Activated naive CD4-positive, alpha-beta T cell treated with anti-CD3 and anti-CD28 coated beads for 36 hours (primary cell): ENCODE results near the gene TMEM232. TPM values are rescaled to one million over a fixed set of nuclear protein-coding genes. Genes with fewer than 3 reads are reported as not detected.

Experiments used
- CTCF ChIA-PET: fragments of 350-600 bp; sonication (Branson Sonifier 250); formaldehyde crosslinking; loops from one replicate; lab custom pipeline; 2021; ENCODE audit warnings: antibody characterized with exemption; lab: Charles Lee
- DNase-seq: peaks from one replicate; pipeline ENCODE4 v3.0.0-alpha.2; 2020
- H3K27ac Mint-ChIP-seq: one replicate; pipeline ENCODE4 v1.8.0; 2021; ENCODE audit warnings: mild to moderate bottlenecking, mixed read lengths
- H3K27me3 Mint-ChIP-seq: one replicate; pipeline ENCODE4 v1.8.0; 2021; ENCODE audit warnings: low read depth, mixed read lengths
- H3K36me3 Mint-ChIP-seq: one replicate; pipeline ENCODE4 v1.8.0; 2021; ENCODE audit warnings: low read depth, mixed read lengths
- H3K4me1 Mint-ChIP-seq: one replicate; pipeline ENCODE4 v1.8.0; 2021; ENCODE audit warnings: low read depth, mixed read lengths
- H3K4me3 Mint-ChIP-seq: one replicate; pipeline ENCODE4 v1.8.0; 2021; ENCODE audit warnings: mild to moderate bottlenecking, moderate library complexity, mixed read lengths
- H3K9me3 Mint-ChIP-seq: one replicate; pipeline ENCODE4 v1.8.0; 2021; ENCODE audit warnings: mixed read lengths
- intact Hi-C: fragments of 100-400 bp; cut with micrococcal nuclease; formaldehyde crosslinking; loops from one replicate; pipeline ENCODE4 v1.15.1; 2023
- total RNA-seq, 2 experiments: library from RNA; stranded (reverse); gene quantifications; one replicate each; pipeline ENCODE4 v1.2.3, GENCODE V29; 2021

Gene TMEM232
- total RNA-seq, 2 experiments from 2014 or later: 0.31 to 0.86 TPM

DNA sequence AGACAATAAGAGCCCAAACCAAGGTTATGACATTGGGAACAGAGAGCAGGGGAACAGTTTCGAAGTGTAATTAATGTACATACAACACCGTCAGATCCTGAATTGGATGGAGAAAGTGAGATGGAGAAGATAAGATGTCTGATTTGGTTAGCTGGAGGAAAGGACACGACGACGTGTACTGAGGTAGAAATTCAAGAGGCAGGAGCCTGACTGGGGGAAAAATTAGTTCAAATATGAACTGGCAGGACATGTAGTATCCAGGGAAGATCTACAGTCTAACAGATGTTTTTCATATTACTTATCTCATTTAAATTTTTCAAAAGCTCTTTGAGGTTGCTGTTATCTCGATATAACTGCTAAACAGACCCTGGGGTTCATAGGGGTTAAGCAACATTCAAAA is 114.7 kb downstream of the TMEM232 start:
- CTCF ChIA-PET: interaction anchor here (1.5 kb wide), 1 partner anchor 14 kb away, joined by 5 read pairs; no protein-coding TSS in a partner anchor
- H3K36me3 Mint-ChIP-seq: no peaks in the 10 kb centered on the region
- H3K9me3 Mint-ChIP-seq: peaks cover 4% of the 10 kb centered on the region
- intact Hi-C loops: no loop called here
- no peaks in the 10 kb centered on the region for H3K27me3 Mint-ChIP-seq
- H3K27ac Mint-ChIP-seq: no peak overlapping the region
- H3K4me3 Mint-ChIP-seq: no peak overlapping the region
- DNase-seq: no peak
- no peaks in the 10 kb centered on the region for H3K4me1 Mint-ChIP-seq

GRCh38 chr5:110594866-110595265 is 131.6 kb downstream of the TMEM232 start:
- CTCF ChIA-PET: no interaction called here
- DNase-seq: no peak
- intact Hi-C loops: loop anchor here (5.0 kb wide), 1 partner anchor 153 kb away; no protein-coding TSS in a partner anchor
- Mint-ChIP-seq H3K27ac (no peak overlapping the region), H3K9me3 (peaks cover 4% of the 10 kb centered on the region), H3K4me3 (no peak overlapping the region), H3K4me1 (no peaks in the 10 kb centered on the region), H3K27me3 (peaks cover 6% of the 10 kb centered on the region), H3K36me3 (no peaks in the 10 kb centered on the region)

- no peak for DNase-seq
- Mint-ChIP-seq H3K4me3 (no peak overlapping the region), H3K27ac (no peak overlapping the region), H3K4me1 (no peaks in the 10 kb centered on the region), H3K27me3 (peaks cover 4% of the 10 kb centered on the region), H3K36me3 (no peaks in the 10 kb centered on the region), H3K9me3 (no peaks in the 10 kb centered on the region)
- CTCF ChIA-PET: no interaction called here
- intact Hi-C loops: loop anchor here (1.0 to 5.0 kb wide), 2 partner anchors 148 to 902 kb away; no protein-coding TSS in a partner anchor
These were observed 136.3 kb downstream of the TMEM232 start for GRCh38 chr5:110590187-110590586.

DNA sequence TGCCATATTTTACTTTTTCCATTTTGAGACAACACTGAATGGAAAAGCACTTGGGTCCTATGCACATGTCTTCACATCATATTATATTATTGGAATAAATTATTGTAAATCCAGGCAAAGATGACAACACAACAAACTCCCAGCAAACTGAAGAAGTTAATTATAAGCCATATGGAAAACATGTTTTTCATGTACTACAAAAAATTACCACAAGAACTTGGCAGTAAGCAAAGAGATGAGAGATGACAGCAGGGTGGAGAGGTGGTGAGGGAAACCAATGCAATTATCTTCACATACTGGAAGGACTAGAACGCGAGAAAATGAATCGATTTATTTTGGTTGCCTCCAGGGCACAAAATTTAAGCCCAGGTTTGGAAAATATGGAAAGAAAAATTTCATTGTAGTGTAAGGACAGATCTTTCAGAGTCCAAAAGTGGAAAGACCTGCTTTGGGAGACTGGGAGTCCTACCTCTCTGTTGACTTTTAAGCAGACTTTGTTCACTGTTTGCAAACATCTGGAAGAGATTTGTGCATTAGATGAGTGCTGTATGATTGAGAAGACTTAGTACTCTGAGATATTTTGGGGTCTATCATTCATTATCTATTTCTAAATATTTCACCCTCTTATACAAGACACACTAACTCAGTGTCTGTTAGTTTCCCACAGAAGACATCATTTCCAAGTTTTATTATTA is 138.0 kb downstream of the TMEM232 start:
- H3K27me3 Mint-ChIP-seq: peaks cover 4% of the 10 kb centered on the region
- no peak overlapping the region for H3K4me3 Mint-ChIP-seq
- DNase-seq: no peak
- H3K36me3 Mint-ChIP-seq: no peaks in the 10 kb centered on the region
- no peak overlapping the region for H3K27ac Mint-ChIP-seq
- no peaks in the 10 kb centered on the region for H3K9me3 Mint-ChIP-seq
- intact Hi-C loops: no loop called here
- CTCF ChIA-PET: no interaction called here
- no peaks in the 10 kb centered on the region for H3K4me1 Mint-ChIP-seq

GRCh38 chr5:110580625-110581024 is 145.8 kb downstream of the TMEM232 start:
- Mint-ChIP-seq H3K4me1 (no peaks in the 10 kb centered on the region), H3K27me3 (peaks cover 1% of the 10 kb centered on the region), H3K36me3 (no peaks in the 10 kb centered on the region), H3K4me3 (no peak overlapping the region), H3K9me3 (no peaks in the 10 kb centered on the region), H3K27ac (no peak overlapping the region)
- no peak for DNase-seq
- CTCF ChIA-PET: no interaction called here
- intact Hi-C loops: no loop called here

GRCh38 chr5:110572729-110573128 is 153.7 kb downstream of the TMEM232 start:
- CTCF ChIA-PET: no interaction called here
- H3K9me3 Mint-ChIP-seq: no peaks in the 10 kb centered on the region

GRCh38 chr5:110562191-110562590 is 164.3 kb downstream of the TMEM232 start:
- H3K4me1 Mint-ChIP-seq: no peaks in the 10 kb centered on the region
- DNase-seq: no peak
- peaks cover 3% of the 10 kb centered on the region for H3K27me3 Mint-ChIP-seq
- H3K4me3 Mint-ChIP-seq: no peak overlapping the region
- no peak overlapping the region for H3K27ac Mint-ChIP-seq
- intact Hi-C loops: no loop called here
- H3K36me3 Mint-ChIP-seq: no peaks in the 10 kb centered on the region
- no peaks in the 10 kb centered on the region for H3K9me3 Mint-ChIP-seq
- CTCF ChIA-PET: no interaction called here

More at GRCh38 chr5:110572729-110573128, 153.7 kb downstream of the TMEM232 start:
- Mint-ChIP-seq H3K4me3 (no peak overlapping the region), H3K27ac (no peak overlapping the region), H3K4me1 (no peaks in the 10 kb centered on the region), H3K27me3 (no peaks in the 10 kb centered on the region), H3K36me3 (no peaks in the 10 kb centered on the region)
- DNase-seq: no peak
- intact Hi-C loops: no loop called here

GRCh38 chr5:110561510-110561909 is 165.0 kb downstream of the TMEM232 start:
- intact Hi-C loops: no loop called here
- Mint-ChIP-seq H3K4me1 (no peaks in the 10 kb centered on the region), H3K27me3 (peaks cover 3% of the 10 kb centered on the region), H3K36me3 (no peaks in the 10 kb centered on the region), H3K4me3 (no peak overlapping the region), H3K9me3 (no peaks in the 10 kb centered on the region), H3K27ac (no peak overlapping the region)
- DNase-seq: no peak
- CTCF ChIA-PET: interaction anchor here (0.6 kb wide), 1 partner anchor 17 kb away, joined by 3 read pairs; no protein-coding TSS in a partner anchor

DNA sequence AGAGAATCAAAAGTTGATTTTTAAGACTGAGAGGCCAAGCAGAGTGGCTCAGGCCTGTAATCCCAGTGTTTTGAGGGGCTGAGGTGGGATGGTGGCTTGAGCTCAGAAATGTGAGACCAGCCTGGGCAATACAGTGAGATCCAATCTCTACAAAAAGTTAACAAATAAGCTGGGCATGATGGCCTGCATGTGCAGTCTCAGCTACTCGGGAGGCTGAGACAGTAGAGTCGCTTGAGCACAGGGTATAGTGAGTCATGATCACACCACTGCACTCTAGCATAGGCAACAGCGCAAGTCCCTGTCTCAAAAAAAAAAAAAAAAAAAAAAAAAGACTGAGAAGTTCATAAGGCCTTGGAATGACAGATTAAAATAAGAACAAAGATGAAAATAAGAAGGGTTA is 177.2 kb downstream of the TMEM232 start:
- intact Hi-C loops: no loop called here
- H3K36me3 Mint-ChIP-seq: no peaks in the 10 kb centered on the region
- H3K9me3 Mint-ChIP-seq: peaks cover 4% of the 10 kb centered on the region
- DNase-seq: no peak
- no peaks in the 10 kb centered on the region for H3K27me3 Mint-ChIP-seq
- H3K4me1 Mint-ChIP-seq: no peaks in the 10 kb centered on the region
- CTCF ChIA-PET: no interaction called here
- no peak overlapping the region for H3K4me3 Mint-ChIP-seq
- no peak overlapping the region for H3K27ac Mint-ChIP-seq

- H3K9me3 Mint-ChIP-seq: peaks cover 4% of the 10 kb centered on the region
- DNase-seq: no peak
- no peaks in the 10 kb centered on the region for H3K27me3 Mint-ChIP-seq
- intact Hi-C loops: no loop called here
- no peak overlapping the region for H3K27ac Mint-ChIP-seq
- CTCF ChIA-PET: no interaction called here
- H3K4me3 Mint-ChIP-seq: no peak overlapping the region
- H3K36me3 Mint-ChIP-seq: no peaks in the 10 kb centered on the region
- H3K4me1 Mint-ChIP-seq: no peaks in the 10 kb centered on the region
These were observed 178.3 kb downstream of the TMEM232 start for GRCh38 chr5:110548171-110548570.

GRCh38 chr5:110547495-110547894 is 179.0 kb downstream of the TMEM232 start:
- H3K4me1 Mint-ChIP-seq: no peaks in the 10 kb centered on the region
- no peak overlapping the region for H3K4me3 Mint-ChIP-seq
- H3K36me3 Mint-ChIP-seq: no peaks in the 10 kb centered on the region
- peaks cover 2% of the 10 kb centered on the region for H3K9me3 Mint-ChIP-seq
- H3K27me3 Mint-ChIP-seq: no peaks in the 10 kb centered on the region
- CTCF ChIA-PET: no interaction called here
- no peak for DNase-seq
- intact Hi-C loops: no loop called here
- no peak overlapping the region for H3K27ac Mint-ChIP-seq

GRCh38 chr5:110545716-110546115 is 180.8 kb downstream of the TMEM232 start:
- H3K4me3 Mint-ChIP-seq: no peak overlapping the region
- H3K27me3 Mint-ChIP-seq: no peaks in the 10 kb centered on the region
- no peaks in the 10 kb centered on the region for H3K4me1 Mint-ChIP-seq
- intact Hi-C loops: no loop called here
- no peaks in the 10 kb centered on the region for H3K36me3 Mint-ChIP-seq
- H3K27ac Mint-ChIP-seq: no peak overlapping the region
- no peaks in the 10 kb centered on the region for H3K9me3 Mint-ChIP-seq
- CTCF ChIA-PET: no interaction called here
- no peak for DNase-seq

- Mint-ChIP-seq H3K27ac (no peak overlapping the region), H3K36me3 (no peaks in the 10 kb centered on the region), H3K4me3 (no peak overlapping the region), H3K9me3 (no peaks in the 10 kb centered on the region), H3K4me1 (no peaks in the 10 kb centered on the region), H3K27me3 (no peaks in the 10 kb centered on the region)
- DNase-seq: no peak
- CTCF ChIA-PET: interaction anchor here (0.6 to 0.7 kb wide), 2 partner anchors 17 to 471 kb away, joined by 3 to 4 read pairs; no protein-coding TSS in a partner anchor
- intact Hi-C loops: no loop called here
These were observed 181.9 kb downstream of the TMEM232 start for GRCh38 chr5:110544603-110545002.
